ENCODE data around the gene ARHGAP19. TPM values are rescaled to one million over a fixed set of nuclear protein-coding genes. Genes with fewer than 3 reads are reported as not detected.
A peak's percentile ranks its signal among the peaks of the same experiment; 100 is the strongest.
"Not testable (repeated sequence)": the region's sequence is repeated elsewhere in the genome, so short reads cannot be mapped to it uniquely, and the experiment has no call there.

The ARHGAP19 gene
- total RNA-seq, 1 experiment from 2014 or later = 32.3 TPM

GRCh38 chr10:97311111-97311626, 18.7 kb upstream of the ARHGAP19 start:
- Histone ChIP-seq H3K27me3 (peaks cover 3% of the 10 kb centered on the region; the same call in 1 of the 2 replicates), H3K36me3 (no peaks in the 10 kb centered on the region), H3K4me3 (no peak overlapping the region), H3K9me3 (replicated peaks) (no peaks in the 10 kb centered on the region), H3K4me1 (no peaks in the 10 kb centered on the region), H3K27ac (no peak overlapping the region)
- DNase-seq = no peak

DNA sequence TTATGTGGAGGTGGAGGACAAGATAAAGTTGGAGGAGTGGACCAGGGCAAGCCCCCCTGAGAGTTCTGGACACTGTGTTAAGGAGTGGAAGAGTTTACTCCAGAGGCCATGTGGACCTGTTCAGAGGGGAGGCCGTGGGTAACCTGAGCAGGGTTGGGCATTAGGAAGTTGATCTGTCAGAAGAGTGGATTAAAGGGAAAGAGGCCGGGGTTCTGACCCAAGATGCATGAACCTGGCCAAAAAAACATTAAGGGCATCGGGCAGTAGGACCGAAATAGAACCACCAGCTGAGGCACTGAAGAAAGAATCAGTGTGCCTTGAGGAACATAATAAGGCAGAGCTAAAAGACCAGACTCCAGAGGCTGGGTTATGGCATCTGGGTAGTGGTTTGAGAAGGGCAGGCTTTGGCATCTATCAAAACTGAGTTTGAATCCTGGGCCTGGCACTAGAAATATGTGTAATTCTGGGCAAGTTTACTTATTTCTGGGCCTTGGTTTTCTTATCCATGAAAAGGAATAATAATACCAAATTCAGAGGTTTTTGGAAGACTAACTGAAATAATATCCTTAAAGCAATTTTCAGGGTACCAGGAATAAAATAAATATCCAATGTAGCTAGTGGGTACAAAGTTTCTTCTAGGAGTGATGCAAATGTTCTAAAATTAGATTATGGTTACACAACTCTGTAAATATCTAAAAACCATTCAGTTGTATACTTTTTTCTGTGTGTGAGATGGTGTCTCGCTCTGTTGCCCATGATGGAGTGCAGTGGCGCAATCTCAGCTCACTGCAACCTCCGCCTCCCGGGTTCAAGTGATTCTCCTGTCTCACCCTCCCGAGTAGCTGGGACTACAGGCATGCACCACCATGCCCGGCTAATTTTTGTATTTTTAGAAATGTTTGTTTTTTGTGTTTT, 15.7 kb upstream of the ARHGAP19 start:
- no peaks in the 10 kb centered on the region for H3K36me3 ChIP-seq
- H3K9me3 ChIP-seq (replicated peaks) = no peaks in the 10 kb centered on the region
- H3K27me3 ChIP-seq = peaks cover 3% of the 10 kb centered on the region; the same call in 1 of the 2 replicates
- DNase-seq = no peak
- H3K4me3 ChIP-seq = no peak overlapping the region
- H3K27ac ChIP-seq = no peak overlapping the region
- no peaks in the 10 kb centered on the region for H3K4me1 ChIP-seq

DNA sequence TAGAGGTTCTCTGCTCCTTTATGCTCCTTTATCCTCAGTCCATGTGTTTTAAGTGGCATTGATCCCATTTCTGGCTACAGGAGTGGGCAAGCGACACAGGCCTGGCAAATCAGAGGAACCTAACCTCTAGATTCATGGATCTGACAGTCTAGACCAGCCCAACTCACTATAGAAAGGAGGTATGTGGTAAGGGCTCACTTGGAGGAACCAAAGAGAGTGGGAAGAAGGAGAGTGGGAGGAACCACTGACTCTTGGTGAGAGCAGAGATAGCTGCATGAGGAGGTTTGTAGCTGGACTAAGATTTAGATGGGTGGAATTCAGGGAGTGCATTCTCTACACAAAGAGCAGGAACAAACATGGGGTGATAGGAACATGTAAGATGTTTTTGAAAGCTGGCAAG, 15.0 kb upstream of the ARHGAP19 start:
- Histone ChIP-seq H3K4me3 (no peak overlapping the region), H3K27ac (no peak overlapping the region), H3K36me3 (no peaks in the 10 kb centered on the region), H3K9me3 (replicated peaks) (no peaks in the 10 kb centered on the region), H3K27me3 (peaks cover 3% of the 10 kb centered on the region; the same call in 1 of the 2 replicates), H3K4me1 (no peaks in the 10 kb centered on the region)
- no peak for DNase-seq

DNA sequence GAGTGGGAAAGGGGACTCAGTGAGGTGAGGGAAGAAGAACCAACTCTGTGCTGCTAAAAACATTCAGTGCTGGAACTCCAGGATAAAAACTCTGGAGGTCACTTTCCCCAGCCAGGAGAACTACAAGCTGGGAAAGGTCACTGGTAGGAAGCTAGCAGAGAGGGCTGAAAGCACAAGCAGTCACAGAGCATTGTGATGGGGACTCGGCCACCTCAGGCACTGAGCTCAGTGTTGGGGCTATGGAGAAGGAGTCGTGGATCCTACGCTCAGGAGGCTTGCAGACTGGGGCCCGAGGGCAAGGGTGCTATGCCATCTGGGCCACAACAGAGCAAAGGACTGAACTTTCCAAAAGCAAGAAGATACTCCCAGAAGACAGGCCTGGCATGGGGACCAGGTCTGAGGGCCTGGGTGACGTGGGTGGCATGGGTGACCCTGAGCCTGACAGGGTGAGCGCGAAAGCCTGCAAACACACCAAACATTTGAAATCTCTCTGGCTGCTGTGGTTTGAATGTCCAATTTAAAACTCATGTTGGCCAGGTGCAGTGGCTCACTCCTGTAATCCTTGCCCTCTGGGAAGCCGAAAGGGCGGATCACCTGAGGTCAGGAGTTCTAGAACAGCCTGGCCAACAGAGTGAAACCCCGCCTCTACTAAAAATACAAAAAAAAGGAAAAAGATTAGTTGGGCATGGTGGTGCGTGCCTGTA, 9.8 kb upstream of the ARHGAP19 start:
- Histone ChIP-seq H3K9me3 (replicated peaks) (no peaks in the 10 kb centered on the region), H3K4me3 (no peak overlapping the region), H3K36me3 (no peaks in the 10 kb centered on the region), H3K27ac (no peak overlapping the region), H3K4me1 (no peaks in the 10 kb centered on the region), H3K27me3 (no peaks in the 10 kb centered on the region; the same call in 1 of the 2 replicates)
- DNase-seq = no peak

GRCh38 chr10:97300980-97301379, 8.5 kb upstream of the ARHGAP19 start:
- H3K27me3 ChIP-seq = no peaks in the 10 kb centered on the region
- no peaks in the 10 kb centered on the region for H3K4me1 ChIP-seq
- no peak overlapping the region for H3K27ac ChIP-seq
- DNase-seq = no peak
- no peaks in the 10 kb centered on the region for H3K9me3 ChIP-seq (replicated peaks)
- H3K4me3 ChIP-seq = no peak overlapping the region
- H3K36me3 ChIP-seq = no peaks in the 10 kb centered on the region

GRCh38 chr10:97298223-97298571, 5.8 kb upstream of the ARHGAP19 start:
- no peak for DNase-seq
- H3K36me3 ChIP-seq = no peaks in the 10 kb centered on the region
- H3K27me3 ChIP-seq = no peaks in the 10 kb centered on the region
- no peak overlapping the region for H3K27ac ChIP-seq
- no peak overlapping the region for H3K4me3 ChIP-seq
- H3K4me1 ChIP-seq = no peaks in the 10 kb centered on the region
- H3K9me3 ChIP-seq (replicated peaks) = no peaks in the 10 kb centered on the region

GRCh38 chr10:97297556-97298222, 5.3 kb upstream of the ARHGAP19 start:
- Histone ChIP-seq H3K27ac (no peak overlapping the region), H3K9me3 (replicated peaks) (no peaks in the 10 kb centered on the region), H3K4me3 (no peak overlapping the region), H3K4me1 (no peaks in the 10 kb centered on the region), H3K36me3 (no peaks in the 10 kb centered on the region), H3K27me3 (no peaks in the 10 kb centered on the region)
- no peak for DNase-seq

DNA sequence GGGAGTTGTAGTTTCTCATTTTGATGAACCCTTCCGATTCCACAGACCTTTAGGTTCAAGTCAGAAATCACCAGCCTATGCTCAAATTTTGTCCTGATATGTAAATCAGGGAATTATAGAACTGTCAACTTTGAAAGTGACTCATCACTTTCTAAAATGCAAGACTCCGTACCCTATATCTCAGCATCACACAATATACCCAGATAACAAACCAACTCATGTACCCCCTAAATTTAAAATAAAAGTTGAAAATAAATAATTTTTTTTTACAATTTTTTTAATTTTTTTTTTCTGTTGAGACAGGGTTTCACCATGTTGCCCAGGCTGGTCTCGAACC, 393 bp upstream of the ARHGAP19 start:
- Histone ChIP-seq H3K9me3 (replicated peaks) (no peaks in the 10 kb centered on the region), H3K36me3 (peaks cover under 1% of the 10 kb centered on the region; the same call in 1 of the 2 replicates), H3K27me3 (no peaks in the 10 kb centered on the region), H3K27ac (no peak overlapping the region), H3K4me3 (no peak overlapping the region), H3K4me1 (no peaks in the 10 kb centered on the region)
- no peak for DNase-seq

- Histone ChIP-seq H3K4me1 (no peaks in the 10 kb centered on the region), H3K9me3 (replicated peaks) (no peaks in the 10 kb centered on the region), H3K27me3 (no peaks in the 10 kb centered on the region), H3K4me3 (peak overlapping the region; percentile 79), H3K36me3 (peaks cover 10% of the 10 kb centered on the region), H3K27ac (peak overlapping the region; percentile 92)
- peak; percentile 10 to 30 for DNase-seq
Measured at GRCh38 chr10:97291357-97292096, 910 bp downstream of the ARHGAP19 start.

DNA sequence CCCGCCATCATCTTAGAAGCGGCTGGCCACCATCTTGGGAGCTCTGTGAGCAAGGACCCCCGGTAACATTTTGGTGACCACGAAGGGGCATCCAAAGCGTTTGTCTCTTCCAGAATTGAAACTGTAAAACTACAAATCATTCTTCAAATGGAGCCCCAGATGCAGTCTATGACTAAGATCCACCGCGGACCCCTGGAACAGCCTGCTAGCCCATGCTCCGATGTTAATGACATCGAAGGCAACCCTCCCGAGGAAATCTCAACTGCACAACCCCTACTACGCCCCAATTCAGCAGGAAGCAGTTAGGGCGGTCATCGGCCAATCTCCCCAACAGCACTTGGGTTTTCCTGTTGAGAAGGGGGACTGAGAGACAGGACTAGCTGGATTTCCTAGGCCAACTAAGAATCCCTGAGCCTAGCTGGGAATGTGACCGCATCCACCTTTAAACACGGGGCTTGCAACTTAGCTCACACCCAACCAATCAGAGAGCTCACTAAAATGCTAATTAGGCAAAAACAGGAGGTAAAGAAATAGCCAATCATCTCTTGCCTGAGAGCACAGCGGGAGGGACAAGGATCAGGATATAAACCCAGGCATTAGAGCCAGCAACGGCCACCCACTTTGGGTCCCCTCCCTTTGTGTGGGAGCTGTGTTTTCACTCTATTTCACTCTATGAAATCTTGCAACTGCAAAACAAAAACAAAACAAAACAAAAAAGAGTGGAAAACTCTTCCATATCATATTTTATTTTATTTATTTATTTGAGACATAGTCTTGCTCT, 1.7 kb downstream of the ARHGAP19 start:
- not testable (repeated sequence) for H3K27me3 ChIP-seq; H3K9me3 ChIP-seq (replicated peaks); H3K36me3 ChIP-seq; H3K4me1 ChIP-seq
- H3K4me3 ChIP-seq = peak overlapping the region; percentile 79
- DNase-seq = peak; percentile 36 to 37
- peak overlapping the region; percentile 92; the same call in 1 of the 2 replicates for H3K27ac ChIP-seq

- not testable (repeated sequence) for H3K4me1 ChIP-seq; H3K27me3 ChIP-seq; H3K36me3 ChIP-seq; H3K9me3 ChIP-seq (replicated peaks); DNase-seq; H3K4me3 ChIP-seq; H3K27ac ChIP-seq
Measured at GRCh38 chr10:97290076-97290475, 2.4 kb downstream of the ARHGAP19 start.

GRCh38 chr10:97280783-97281182, 11.7 kb downstream of the ARHGAP19 start:
- peaks cover 13% of the 10 kb centered on the region for H3K4me1 ChIP-seq
- H3K27me3 ChIP-seq = no peaks in the 10 kb centered on the region
- H3K9me3 ChIP-seq (replicated peaks) = no peaks in the 10 kb centered on the region
- H3K36me3 ChIP-seq = no peaks in the 10 kb centered on the region
- H3K27ac ChIP-seq = no peak overlapping the region
- no peak overlapping the region for H3K4me3 ChIP-seq
- DNase-seq = no peak

DNA sequence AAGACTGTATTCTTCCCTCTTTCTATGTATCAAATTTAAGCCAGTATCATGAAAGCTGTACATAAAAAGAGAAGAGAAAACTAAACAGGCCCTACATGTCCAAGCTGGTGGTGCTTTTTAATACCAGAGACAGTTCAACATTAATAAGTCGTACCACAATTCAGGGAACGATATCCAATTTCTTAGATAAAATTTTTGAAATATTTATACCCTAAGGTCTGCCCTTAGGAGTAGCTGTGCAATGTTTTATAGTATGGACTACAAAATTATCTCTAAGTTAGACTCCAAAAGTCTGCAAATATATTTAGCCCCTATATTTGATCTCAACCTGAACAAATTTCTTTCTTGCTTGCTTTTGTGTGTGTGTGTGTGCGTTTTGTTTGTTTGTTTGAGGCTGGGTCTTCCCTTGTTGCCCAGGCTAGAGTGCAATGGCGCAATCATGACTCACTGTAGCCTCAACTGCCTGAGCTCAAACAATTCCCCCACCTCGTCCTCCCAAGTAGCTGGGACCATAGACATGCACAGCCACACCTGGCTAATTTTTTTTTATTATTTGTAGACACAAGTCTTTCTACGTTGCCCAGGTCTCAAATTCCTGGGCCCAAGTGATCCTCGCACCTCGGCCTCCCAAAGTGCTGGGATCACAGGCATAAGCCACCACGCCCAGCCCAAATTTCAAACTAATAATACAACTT, 13.2 kb downstream of the ARHGAP19 start:
- DNase-seq = no peak
- no peak overlapping the region for H3K27ac ChIP-seq

More for the DNA sequence above, 13.2 kb downstream of the ARHGAP19 start:
- Histone ChIP-seq H3K9me3 (replicated peaks) (no peaks in the 10 kb centered on the region), H3K4me1 (peaks cover 13% of the 10 kb centered on the region), H3K27me3 (no peaks in the 10 kb centered on the region), H3K36me3 (no peaks in the 10 kb centered on the region), H3K4me3 (no peak overlapping the region)
